GM18909 (cell line): ENCODE measurements around the gene LITAFD.
"Not testable (repeated sequence)": the region's sequence is repeated elsewhere in the genome, so short reads cannot be mapped to it uniquely, and the experiment has no call there.

Experiments
- ATAC-seq: cut with Tn5 transposase; IDR thresholded peaks from one replicate; pipeline ENCODE4 v1.9.1; 2021; ENCODE audit warnings: mild to moderate bottlenecking; ENCODE audit not compliant: unreplicated experiment, poor library complexity

Gene LITAFD

GRCh38 chr16:8869212-8869987 is 12.8 kb upstream of the LITAFD start:
- ATAC-seq = no peak

- ATAC-seq = not testable (repeated sequence)
These were observed 12.2 kb upstream of the LITAFD start for GRCh38 chr16:8869988-8870241.

DNA sequence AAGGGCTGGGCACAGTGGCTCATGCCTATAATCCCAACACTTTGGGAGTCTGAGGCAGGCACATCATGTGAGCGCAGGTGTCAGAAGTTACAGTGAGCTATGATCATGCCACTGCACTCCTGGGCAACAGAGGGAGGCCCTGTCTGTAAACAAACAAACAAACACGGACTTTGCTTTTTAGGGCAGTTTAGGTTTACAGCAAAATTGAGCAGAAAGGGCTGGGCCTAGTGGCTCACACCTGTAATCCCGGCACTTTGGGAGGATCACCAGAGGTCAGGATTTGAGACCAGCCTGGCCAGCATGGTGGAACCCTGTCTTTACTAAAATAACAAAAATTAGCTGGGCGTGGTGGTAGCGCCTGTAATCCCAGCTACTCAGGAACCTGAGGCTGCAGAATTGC is 10.1 kb upstream of the LITAFD start:
- no peak for ATAC-seq

DNA sequence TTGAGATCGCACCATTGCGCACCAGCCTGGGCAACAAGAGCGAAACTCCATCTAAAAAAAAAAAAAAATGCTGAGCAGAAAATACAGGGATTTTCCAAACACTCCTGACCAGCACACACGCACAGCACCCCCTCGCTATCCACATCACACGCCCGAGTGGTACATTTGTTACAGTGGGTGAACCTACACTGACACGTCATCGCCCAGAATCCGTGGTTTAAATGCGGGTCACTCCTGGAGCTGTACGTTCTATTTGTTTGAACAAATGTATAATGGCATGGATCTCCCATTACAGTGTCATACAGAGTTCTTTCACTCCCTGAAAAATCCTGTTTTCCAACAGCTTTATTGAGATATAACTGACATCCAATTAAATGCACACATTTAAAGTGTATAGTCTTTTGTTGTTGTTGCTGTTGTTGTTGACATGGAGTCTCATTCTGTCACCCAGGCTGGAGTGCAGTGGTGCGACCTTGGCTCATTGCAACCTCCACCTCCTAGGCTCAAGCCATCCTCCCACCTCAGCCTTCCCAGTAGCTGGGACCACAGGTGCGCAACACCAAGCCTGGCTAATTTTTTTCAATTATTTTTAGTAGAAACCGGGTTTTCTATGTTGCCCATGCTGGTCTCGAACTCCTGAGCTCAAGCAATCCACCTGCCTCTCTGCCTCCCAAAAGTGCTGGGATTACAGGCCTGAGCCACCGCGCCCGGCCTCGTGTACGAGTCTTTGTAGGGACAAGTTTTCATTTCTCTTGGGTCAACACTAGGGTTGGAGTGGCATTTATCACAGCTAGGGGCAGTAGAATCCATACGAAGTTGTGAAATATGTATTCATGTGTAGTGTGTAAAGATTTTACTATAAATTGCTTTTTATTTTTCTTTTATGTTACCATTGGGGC is 8.9 kb upstream of the LITAFD start:
- no peak for ATAC-seq

DNA sequence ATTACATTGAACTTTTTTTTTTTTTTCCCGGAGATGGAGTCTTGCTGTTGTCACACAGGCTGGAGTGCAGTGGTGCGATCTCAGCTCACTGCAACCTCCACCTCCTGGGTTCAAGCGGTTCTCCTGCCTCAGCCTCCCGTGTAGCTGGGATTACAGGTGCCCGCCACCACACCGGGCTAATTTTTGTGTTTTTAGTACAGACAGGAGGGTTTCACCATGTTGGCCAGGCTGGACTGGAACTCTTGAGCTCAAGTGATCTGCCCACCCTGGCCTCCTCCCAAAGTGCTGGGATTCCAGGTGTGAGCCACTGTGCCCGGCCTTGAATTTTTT is 8.3 kb upstream of the LITAFD start:
- not testable (repeated sequence) for ATAC-seq

- ATAC-seq = no peak
These were observed 7.8 kb upstream of the LITAFD start for GRCh38 chr16:8874388-8874787.

GRCh38 chr16:8875317-8875716 is 6.8 kb upstream of the LITAFD start:
- ATAC-seq = not testable (repeated sequence)

DNA sequence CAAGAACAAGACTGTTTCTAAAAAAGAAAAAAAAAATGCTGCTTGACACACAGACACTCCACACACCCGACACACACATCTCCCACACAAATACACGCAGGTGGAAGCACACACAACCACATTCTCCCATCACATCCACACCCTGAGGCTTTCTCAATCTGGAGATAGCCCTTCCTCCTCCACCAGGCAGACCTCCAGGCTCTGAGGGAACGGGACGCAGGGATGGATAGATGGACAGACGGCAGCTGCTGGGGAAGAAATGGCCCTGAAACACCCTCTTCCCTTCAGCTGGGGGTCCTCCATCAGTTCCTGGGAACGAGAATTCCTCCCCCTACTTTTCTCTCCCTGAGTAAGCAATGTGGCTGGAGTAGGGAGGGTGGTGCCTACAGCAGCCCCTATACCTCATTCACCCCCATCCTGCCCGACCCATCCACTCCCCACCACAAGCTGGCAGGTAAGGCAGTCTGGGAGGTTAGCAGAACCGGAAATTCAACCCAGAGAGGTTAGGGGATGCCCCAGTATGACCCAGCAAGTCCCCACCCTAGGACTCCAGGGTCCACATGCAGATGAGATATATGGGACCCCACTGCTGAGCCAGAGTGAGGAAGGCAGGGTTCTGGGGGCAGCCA is 4.1 kb upstream of the LITAFD start:
- ATAC-seq = no peak

GRCh38 chr16:8878523-8878911 is 3.6 kb upstream of the LITAFD start:
- no peak for ATAC-seq

DNA sequence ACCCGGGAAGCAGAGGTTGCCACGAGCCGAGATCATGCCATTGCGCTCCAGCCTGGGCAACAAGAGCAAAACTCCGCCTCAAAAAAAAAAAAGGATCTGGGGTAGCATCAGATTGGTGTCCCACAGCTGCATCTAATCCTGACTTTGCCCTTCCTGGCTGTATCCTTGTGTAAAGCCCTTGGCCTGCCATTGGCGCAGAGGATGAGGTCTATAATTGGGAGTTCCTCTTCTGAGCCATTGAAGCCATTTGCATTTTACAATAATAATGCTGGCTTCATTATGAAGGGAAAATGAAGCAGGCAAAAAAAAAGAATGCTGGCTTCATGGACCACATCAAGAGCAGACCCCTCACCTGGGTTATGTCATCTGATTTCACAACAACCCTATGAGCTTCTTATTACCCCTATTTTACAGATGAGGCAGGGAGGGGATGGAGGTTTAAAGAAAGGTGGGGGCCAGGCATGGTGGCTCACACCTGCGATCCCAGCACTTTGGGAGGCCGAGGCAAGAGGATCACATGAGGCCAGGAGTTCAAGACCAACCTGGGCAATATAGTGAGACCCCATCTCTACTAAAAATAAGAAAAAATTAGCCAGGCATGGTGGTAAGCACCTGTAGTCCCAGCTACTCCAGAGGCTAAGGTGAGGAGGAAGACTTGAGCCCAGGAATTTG is 1.2 kb upstream of the LITAFD start:
- ATAC-seq = no peak

DNA sequence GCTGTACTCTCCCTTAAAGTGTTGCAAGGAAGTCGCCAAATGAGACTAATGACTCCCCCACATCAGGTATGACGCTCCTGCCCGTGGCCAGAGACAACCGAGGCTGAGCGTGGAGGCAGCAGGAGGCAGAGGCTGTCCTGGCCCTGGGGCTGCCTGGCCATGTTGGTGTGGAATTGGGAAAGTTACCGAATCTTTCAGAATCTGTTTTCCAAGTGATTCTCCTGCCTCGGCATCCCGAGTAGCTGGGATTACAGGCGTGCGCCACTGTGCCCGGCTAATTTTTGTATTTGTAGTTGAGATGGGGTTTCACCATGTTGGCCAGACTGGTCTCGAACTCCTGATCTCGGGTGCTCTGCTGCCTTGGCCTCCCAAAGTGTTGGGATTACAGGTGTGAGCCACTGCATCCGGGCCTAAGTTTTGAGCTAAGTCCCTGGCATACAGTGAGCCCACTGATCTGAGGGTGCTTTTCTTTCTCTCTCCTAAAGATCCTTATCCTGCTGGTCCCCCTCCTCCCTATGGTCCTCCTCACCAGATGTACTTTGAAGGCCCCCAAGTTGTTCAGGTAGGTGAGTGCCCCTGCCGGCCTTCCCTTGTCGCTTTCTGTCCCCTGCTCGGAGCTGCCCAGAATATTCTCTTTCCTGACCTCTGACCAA is 700 bp downstream of the LITAFD start:
- no peak for ATAC-seq

- no peak for ATAC-seq
These were observed 3.8 kb downstream of the LITAFD start for GRCh38 chr16:8885674-8886592.

GRCh38 chr16:8886593-8887430 is 4.7 kb downstream of the LITAFD start:
- no peak for ATAC-seq

- ATAC-seq = no peak
These were observed 5.2 kb downstream of the LITAFD start for GRCh38 chr16:8887431-8887765.

DNA sequence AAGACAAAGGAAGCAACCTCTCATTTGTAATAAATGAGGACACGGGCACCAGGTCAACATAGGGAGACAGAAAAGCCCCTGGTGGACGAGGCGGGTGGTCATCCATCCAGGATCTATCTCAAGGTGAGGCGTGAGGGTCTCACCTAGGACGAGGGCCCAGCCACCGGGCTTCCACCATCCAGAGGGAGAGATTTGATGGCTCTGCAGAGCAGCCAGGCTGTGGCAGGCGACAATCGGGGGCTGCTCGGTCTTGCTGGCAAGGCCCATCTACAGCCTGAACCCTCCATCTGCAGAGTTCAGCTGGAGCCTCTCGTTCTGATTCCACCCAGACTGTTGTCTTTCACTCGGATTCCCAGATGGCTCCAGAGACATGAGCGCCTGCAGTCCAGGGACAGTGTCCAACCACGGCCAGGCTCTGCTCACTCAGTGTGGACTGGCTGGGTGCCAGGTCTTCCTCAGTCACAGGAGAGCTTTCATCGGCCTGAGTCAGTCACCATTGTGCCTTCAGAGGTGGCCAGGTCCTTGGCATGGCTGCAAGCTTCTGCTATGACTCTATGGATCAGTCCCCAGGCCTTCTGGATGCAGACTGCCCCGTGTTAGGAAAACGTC is 5.9 kb downstream of the LITAFD start:
- no peak for ATAC-seq

- ATAC-seq = no peak
These were observed 7.1 kb downstream of the LITAFD start for GRCh38 chr16:8888951-8889892.

DNA sequence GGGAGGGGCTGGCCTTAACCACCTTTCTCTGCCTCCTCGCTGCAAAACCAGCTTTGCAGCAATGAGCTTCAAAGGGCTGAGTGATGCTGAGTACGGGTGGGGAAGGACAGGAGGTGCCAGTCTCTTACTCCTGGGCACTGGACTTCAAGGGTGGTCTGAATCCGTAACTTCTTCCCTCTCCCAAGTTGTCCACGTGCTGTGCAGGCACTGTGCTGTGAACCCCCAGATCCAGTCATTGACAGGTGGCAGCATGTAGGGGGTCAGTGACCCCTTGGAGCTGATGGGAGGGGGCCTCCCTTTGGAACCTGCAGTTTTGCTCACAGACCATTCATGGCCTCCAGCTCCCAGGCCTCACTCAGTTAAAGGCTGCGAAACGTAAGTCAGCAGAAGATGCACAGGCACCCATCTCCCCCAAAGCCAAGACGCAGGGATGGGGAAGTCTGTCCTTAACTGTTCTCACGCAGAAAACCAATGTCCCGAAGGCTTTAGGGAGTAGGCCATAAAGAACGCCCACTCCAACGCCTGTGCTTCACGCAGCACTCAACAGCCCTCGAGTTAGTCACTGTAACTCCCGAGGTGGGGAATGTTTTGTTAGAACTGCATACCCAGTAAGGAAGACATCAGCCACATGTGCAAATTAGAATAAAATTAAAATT is 7.9 kb downstream of the LITAFD start:
- ATAC-seq = no peak
